Breast epithelium (tissue), 4 donors: ENCODE data around the gene ALDH18A1. TPM values are rescaled to one million over a fixed set of nuclear protein-coding genes. Genes with fewer than 3 reads are reported as not detected.

Source experiments
- DNase-seq, 2 donors: peaks; one replicate each; pipeline ENCODE4 v3.0.0-alpha.2; 2019; ENCODE audit warnings: low spot score in 2 of 2
- H3K27ac ChIP-seq, 2 donors: fragments of 200-600 bp; sonication (generic) in 1 of 2; one replicate each; pipeline ENCODE4 v1.5.1; 2016 to 2019; ENCODE audit warnings: mild to moderate bottlenecking in 1 of 2
- H3K27me3 ChIP-seq, 2 donors: fragments of 200-600 bp; sonication (generic) in 1 of 2; one replicate each; pipeline versions ENCODE4 v1.5.1 to v1.6.0; 2017 to 2019; ENCODE audit warnings: control low read depth in 1 of 2, mild to moderate bottlenecking in 1 of 2
- H3K36me3 ChIP-seq: fragments of 200-600 bp; one replicate; pipeline ENCODE4 v1.5.1; 2019
- H3K4me1 ChIP-seq, 2 donors: fragments of 200-600 bp; sonication (generic); one replicate each; pipeline ENCODE4 v1.5.1; 2016 to 2019; ENCODE audit warnings: control low read depth in 1 of 2
- H3K4me3 ChIP-seq, 3 donors: fragments of 200-600 bp; sonication (generic); 1 replicate in 2 of 3; 2 replicates in 1 of 3; pipeline ENCODE4 v1.5.1; 2016 to 2019; ENCODE audit warnings: mild to moderate bottlenecking in 3 of 3, moderate library complexity in 2 of 3
- H3K9me3 ChIP-seq, 2 donors: fragments of 200-600 bp; sonication (generic) in 1 of 2; one replicate each; pipeline ENCODE4 v1.5.1; 2016 to 2019; ENCODE audit warnings: control low read depth in 1 of 2
- POLR2A ChIP-seq: fragments of 450-650 bp; IDR thresholded peaks from one replicate; pipeline ENCODE4 v1.6.1; 2016; ENCODE audit warnings: antibody characterized with exemption, mild to moderate bottlenecking, moderate library complexity
- POLR2AphosphoS5 ChIP-seq, 3 donors: sonication (generic); formaldehyde crosslinking; IDR thresholded peaks; one replicate each; pipeline ENCODE4 v1.6.1; 2017; ENCODE audit warnings: antibody characterized with exemption in 3 of 3
- intact Hi-C: fragments of 100-400 bp; cut with DNase I; formaldehyde crosslinking; loops from one replicate; pipeline ENCODE4 v1.15.1; 2023; ENCODE audit warnings: low total_unique reads
- total RNA-seq, 3 donors: library from RNA; depleted of rRNA; stranded (reverse); fragments of >200 nt; gene quantifications; one replicate each; pipeline ENCODE4 v1.1.0, GENCODE V29; 2016
- TF ChIP-seq, protein P1 (sequence below), 3 donors: fragments of 450-650 bp; IDR thresholded peaks; one replicate each; pipeline ENCODE4 v1.5.1; 2016 to 2017; ENCODE audit warnings: antibody characterized with exemption in 3 of 3, mild to moderate bottlenecking in 3 of 3, moderate library complexity in 3 of 3

Gene ALDH18A1
- 10 to 100 TPM; 18.6 to 47.2 (median 38.2) TPM for total RNA-seq

DNA sequence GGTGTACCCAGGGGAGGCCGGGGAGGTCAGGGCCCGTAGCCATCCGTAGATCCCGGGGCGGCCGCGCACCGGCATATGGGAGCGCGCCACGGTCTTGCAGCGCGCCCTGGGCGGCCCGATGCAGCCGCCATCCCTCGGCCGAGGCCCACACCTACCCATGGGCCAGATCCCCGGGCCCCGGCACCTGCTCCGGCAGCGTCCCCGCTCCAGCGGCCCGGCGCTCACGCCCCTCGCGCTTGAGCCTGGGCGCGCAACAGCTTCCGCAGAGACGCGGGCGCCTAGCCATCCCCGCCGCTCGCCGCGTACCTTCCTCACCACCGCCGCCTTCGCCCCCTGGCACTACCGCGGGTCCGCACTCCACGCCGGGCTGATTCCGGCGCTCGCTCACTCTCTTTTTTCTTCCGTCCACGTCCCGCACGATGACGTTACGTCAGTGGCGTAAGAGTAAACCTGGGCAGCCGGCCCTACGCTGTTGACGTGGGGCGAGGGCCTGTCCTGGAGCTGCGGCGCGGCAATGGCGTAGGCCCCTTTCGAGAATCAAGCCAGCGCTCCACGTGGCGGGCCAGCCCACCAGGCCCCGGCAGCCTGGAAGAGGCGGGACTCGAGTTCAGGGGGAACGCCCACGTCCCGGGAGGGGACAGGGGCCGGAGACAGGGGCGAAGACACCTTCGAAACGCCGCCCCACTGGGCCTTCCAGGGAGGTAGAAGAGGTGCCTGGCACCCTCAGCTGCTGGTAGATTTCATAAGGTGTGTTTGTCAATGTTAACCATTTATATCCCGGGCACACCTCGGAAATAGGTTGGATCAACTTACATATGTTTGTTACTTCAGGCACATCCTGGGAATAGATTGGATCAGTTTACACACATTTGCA is at the start of gene ALDH18A1:
TSS of gene ALDH18A1 (minus strand) at position 421 of the 874 bp plus-strand sequence. CDS start 3,334 bp downstream, outside the sequence.
- Histone ChIP-seq H3K27me3 (no peaks in the 10 kb centered on the region), H3K36me3 (no peaks in the 10 kb centered on the region), H3K4me1 (no peaks in the 10 kb centered on the region), H3K9me3 (no peaks in the 10 kb centered on the region), H3K4me3 (peak within 1 kb of the TSS; percentile 78 to 89 (median 85)), H3K27ac (peak within 1 kb of the TSS; percentile 73)
- TF ChIP-seq, protein P1, sequence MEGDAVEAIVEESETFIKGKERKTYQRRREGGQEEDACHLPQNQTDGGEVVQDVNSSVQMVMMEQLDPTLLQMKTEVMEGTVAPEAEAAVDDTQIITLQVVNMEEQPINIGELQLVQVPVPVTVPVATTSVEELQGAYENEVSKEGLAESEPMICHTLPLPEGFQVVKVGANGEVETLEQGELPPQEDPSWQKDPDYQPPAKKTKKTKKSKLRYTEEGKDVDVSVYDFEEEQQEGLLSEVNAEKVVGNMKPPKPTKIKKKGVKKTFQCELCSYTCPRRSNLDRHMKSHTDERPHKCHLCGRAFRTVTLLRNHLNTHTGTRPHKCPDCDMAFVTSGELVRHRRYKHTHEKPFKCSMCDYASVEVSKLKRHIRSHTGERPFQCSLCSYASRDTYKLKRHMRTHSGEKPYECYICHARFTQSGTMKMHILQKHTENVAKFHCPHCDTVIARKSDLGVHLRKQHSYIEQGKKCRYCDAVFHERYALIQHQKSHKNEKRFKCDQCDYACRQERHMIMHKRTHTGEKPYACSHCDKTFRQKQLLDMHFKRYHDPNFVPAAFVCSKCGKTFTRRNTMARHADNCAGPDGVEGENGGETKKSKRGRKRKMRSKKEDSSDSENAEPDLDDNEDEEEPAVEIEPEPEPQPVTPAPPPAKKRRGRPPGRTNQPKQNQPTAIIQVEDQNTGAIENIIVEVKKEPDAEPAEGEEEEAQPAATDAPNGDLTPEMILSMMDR (IDR thresholded peaks at IDR 0.05): no peak
- TF ChIP-seq POLR2A: no peak
- peak; percentile 43 to 69 (median 59) for TF ChIP-seq POLR2AphosphoS5 (IDR thresholded peaks at IDR 0.05)
- intact Hi-C loops: no loop called here
- DNase-seq: peak; percentile 82 to 84

DNA sequence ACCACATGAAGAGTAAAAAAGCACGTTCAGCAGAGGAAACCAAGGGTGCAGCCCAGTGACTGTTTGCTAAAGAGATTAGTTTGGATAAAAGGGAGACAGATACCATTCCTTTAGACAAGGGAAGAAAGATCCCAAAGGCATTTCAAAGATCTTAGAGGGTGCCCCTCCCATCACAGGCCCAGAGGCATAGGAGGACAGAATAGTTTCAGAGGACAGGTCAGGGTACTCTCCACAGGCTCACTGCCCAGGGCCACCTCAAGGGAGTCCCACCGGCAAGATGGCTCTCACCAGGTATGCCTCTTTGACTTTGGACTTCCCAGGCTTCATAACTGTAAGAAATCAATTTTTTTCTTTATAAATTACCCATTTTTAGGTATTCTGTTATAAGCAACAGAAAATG is 41.9 kb upstream of the ALDH18A1 start:
- H3K9me3 ChIP-seq: no peaks in the 10 kb centered on the region
- no peak overlapping the region for H3K27ac ChIP-seq
- intact Hi-C loops: no loop called here
- TF ChIP-seq POLR2AphosphoS5 (IDR thresholded peaks at IDR 0.05) (no peak), POLR2A (no peak)
- TF ChIP-seq, protein P1 (IDR thresholded peaks at IDR 0.05): no peak
- no peak for DNase-seq
- no peaks in the 10 kb centered on the region for H3K36me3 ChIP-seq
- no peaks in the 10 kb centered on the region for H3K27me3 ChIP-seq
- no peaks in the 10 kb centered on the region for H3K4me1 ChIP-seq
- H3K4me3 ChIP-seq: no peak overlapping the region

DNA sequence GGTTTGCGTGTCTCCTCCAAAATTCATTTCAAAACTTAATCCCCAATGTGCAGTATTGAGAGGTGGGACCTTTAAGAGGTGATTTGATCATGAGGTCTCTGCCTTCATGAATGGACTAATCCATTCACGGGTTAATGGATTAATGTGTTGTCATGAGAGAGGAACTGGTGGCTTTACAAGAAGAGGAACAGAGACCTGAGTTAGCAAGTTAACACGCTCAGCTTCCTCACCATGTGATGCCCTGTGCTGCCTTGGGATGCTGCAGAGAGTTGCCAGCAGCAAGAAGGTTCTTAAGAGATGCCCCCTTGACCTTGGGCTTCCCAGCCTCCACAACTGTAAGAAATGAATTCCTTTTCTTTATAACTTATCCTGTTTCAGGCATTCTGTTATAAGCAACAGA is 40.9 kb upstream of the ALDH18A1 start:
- H3K27me3 ChIP-seq: no peaks in the 10 kb centered on the region
- intact Hi-C loops: no loop called here
- no peak overlapping the region for H3K4me3 ChIP-seq
- H3K9me3 ChIP-seq: no peaks in the 10 kb centered on the region
- TF ChIP-seq POLR2AphosphoS5 (IDR thresholded peaks at IDR 0.05): no peak
- TF ChIP-seq, protein P1 (IDR thresholded peaks at IDR 0.05): no peak
- no peak for TF ChIP-seq POLR2A
- H3K4me1 ChIP-seq: peaks cover 0 to 4% of the 10 kb centered on the region in 2 donors
- no peaks in the 10 kb centered on the region for H3K36me3 ChIP-seq
- DNase-seq: no peak
- no peak overlapping the region for H3K27ac ChIP-seq

DNA sequence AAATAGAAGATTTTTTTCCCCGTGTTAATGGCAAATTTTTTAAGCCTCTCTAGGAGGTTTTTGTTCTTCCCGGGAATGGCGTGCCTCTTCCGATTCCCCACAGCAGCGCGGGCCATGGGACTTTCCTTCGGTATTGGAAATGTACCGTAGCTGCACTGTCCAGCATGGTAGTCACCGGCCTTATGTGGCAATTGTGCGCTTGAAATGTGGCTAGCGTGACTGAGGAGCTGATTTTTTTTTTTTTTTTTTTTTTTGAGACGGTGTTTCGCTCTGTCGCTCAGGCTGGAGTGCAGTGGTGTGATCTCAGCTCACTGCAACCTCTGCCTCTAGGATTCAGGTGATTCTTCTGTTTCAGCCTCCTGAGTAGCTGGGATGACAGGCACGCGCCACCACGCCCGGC is 38.2 kb upstream of the ALDH18A1 start:
- no peak for TF ChIP-seq POLR2AphosphoS5 (IDR thresholded peaks at IDR 0.05)
- TF ChIP-seq POLR2A: no peak
- TF ChIP-seq, protein P1 (IDR thresholded peaks at IDR 0.05): no peak
- no peak for DNase-seq
- Histone ChIP-seq H3K27me3 (no peaks in the 10 kb centered on the region), H3K4me3 (no peak overlapping the region), H3K9me3 (no peaks in the 10 kb centered on the region), H3K4me1 (peaks cover 0 to 12% of the 10 kb centered on the region in 2 donors), H3K36me3 (no peaks in the 10 kb centered on the region), H3K27ac (no peak overlapping the region)
- intact Hi-C loops: no loop called here
